ENCODE results near the gene ALOX12.

- TF ChIP-seq POLR2A (IDR thresholded peaks at IDR 0.05; ENCODE audit: low read length), result no peak
- no peak for TF ChIP-seq GATA1 (IDR thresholded peaks at IDR 0.05; ENCODE audit: low read depth, low read length)
These were observed 47.8 kb downstream of the ALOX12 start, which contains the start of gene SLC16A11 for GRCh38 chr17:7043497-7044198.

Measured in erythroblast (primary cell).